Measurements from ENCODE around the gene VASN.

VASN gene

DNA sequence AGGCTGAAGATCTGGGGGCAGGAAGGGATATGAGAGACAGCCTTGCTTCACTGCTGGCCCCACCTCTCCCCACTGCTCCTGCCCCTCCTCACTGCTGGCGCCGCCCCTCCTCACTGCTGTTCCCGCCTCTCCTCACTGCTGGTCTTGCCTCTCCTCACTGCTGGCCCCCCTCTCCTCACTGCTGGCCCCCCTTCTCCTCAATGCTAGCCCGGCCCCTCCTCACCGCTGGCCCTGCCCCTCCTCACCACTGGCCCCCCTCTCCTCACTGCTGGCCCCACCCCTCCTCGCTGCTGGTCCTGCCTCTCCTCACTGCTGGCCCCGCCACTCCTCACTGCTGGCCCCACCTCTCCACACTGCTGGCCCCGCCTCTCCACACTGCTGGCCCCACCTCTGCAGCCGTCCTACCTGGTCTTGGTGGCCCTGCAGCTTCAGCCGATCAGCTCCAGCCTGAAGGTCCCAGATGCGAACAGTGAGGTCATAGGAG is 11.1 kb upstream of the VASN start:
- Histone ChIP-seq H2BK12ac (ENCODE audit: low read length) (no peak overlapping the region), H3K36me3 (replicated peaks in 1 of 2; ENCODE audit: control insufficient read depth in 2 of 2, insufficient read depth in 2 of 2, low read length in 2 of 2) (no peaks in the 10 kb centered on the region), H2AFZ (ENCODE audit: low read length) (no peak overlapping the region), H3K23ac (ENCODE audit: low read depth, low read length, poor library complexity) (no peak overlapping the region), H4K91ac (ENCODE audit: low read depth, low read length, poor library complexity) (no peak overlapping the region), H3K4me2 (ENCODE audit: insufficient read depth, low read length, poor library complexity, severe bottlenecking) (no peak overlapping the region), H2BK5ac (ENCODE audit: low read length) (peak overlapping the region; percentile 75), H4K8ac (ENCODE audit: low read depth, low read length) (no peak overlapping the region), H3K27ac (replicated peaks; ENCODE audit: low read length) (peak overlapping the region; percentile 32), H2BK120ac (ENCODE audit: low read depth, low read length) (no peak overlapping the region), H3K9ac (ENCODE audit: low read depth, low read length, poor library complexity) (no peak overlapping the region), H2BK15ac (ENCODE audit: low read length) (no peak overlapping the region), H3K79me1 (ENCODE audit: low read depth, low read length) (no peaks in the 10 kb centered on the region), H3K18ac (ENCODE audit: low read length) (peak overlapping the region; percentile 85), H3K4me3 (ENCODE audit: low read length in 2 of 2) (no peak overlapping the region), H3K4me1 (ENCODE audit: control insufficient read depth in 2 of 2, insufficient read depth in 1 of 2, low read depth in 1 of 2, low read length in 2 of 2) (peaks cover 0 to 1% of the 10 kb centered on the region in 2 donors), H3K14ac (ENCODE audit: low read length) (peak overlapping the region; percentile 71), H3K27me3 (ENCODE audit: control insufficient read depth in 3 of 3, insufficient read depth in 3 of 3, low read depth in 1 of 3, low read length in 3 of 3) (no peaks in the 10 kb centered on the region), H3K9me3 (replicated peaks in 1 of 2; ENCODE audit: control insufficient read depth in 2 of 2, insufficient read depth in 1 of 2, low read depth in 1 of 2, low read length in 2 of 2) (no peaks in the 10 kb centered on the region), H3K4ac (ENCODE audit: low read length) (no peak overlapping the region), H2AK5ac (ENCODE audit: low read depth, low read length) (peak overlapping the region; percentile 75)
- DNase-seq (ENCODE audit: low spot score) = no peak
- WGBS, 2 donors (ENCODE audit: extremely low coverage in 2 of 2, insufficient read length in 2 of 2, insufficient replicate concordance in 1 of 2) = no CpG with 5 or more reads among the region's 11 CpGs

DNA sequence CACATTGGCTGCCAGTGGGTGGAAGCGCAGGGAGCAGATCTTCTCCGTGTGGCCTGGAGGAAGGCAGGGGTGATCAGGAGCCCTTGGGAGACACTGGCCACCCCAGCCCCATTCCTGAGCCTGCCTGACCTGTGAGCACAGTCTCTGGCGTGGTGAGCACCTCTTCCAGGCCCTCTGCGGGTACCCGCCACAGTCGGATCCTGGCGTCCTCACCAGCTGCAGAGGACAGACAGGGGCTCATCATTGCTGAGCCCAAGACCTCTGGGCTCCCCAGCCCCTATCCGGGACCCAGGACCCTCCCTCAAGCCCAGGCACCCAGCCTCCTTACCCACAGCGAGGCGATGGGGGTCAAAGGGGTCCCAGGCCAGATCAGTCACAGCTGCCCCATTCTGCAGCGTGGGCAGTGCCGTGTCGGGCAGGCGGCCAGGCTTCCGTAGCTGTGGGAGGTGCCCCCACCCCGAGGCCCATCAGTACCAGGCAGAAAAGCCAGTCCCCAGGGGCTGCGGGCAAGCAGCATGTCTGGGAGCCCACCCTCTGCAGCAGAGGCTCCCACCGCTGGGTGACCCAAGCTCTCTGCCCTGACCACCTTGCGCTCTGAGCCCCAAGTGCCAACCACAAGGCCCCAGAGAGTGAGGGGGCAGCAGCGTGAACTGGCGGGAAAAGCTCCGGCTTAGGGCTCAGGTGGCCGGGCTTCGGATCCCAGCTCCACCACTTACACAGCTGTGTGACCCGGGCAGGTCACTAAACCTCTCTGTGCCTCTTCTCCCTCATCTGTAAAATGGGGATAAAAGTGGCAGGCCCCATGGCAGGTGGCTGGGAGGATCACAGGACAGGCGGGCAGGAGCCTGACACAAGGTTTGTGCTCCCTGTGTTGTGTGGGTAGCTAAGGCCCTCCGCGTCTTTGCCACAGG is 10.4 kb upstream of the VASN start:
- peak overlapping the region; percentile 73 for H2BK12ac ChIP-seq (ENCODE audit: low read length)
- peaks cover 1% of the 10 kb centered on the region in 2 donors for H3K4me1 ChIP-seq (ENCODE audit: control insufficient read depth in 2 of 2, insufficient read depth in 1 of 2, low read depth in 1 of 2, low read length in 2 of 2)
- peak overlapping the region; percentile 44 for H3K9ac ChIP-seq (ENCODE audit: low read depth, low read length, poor library complexity)
- peak overlapping the region; percentile 75 for H2BK5ac ChIP-seq (ENCODE audit: low read length)
- H3K18ac ChIP-seq (ENCODE audit: low read length) = peak overlapping the region; percentile 85
- H2BK15ac ChIP-seq (ENCODE audit: low read length) = peak overlapping the region; percentile 67
- no peak overlapping the region for H3K4me3 ChIP-seq (ENCODE audit: low read length in 2 of 2)
- H3K27ac ChIP-seq (replicated peaks; ENCODE audit: low read length) = peak overlapping the region; percentile 32
- no peak overlapping the region for H3K4me2 ChIP-seq (ENCODE audit: insufficient read depth, low read length, poor library complexity, severe bottlenecking)
- H3K4ac ChIP-seq (ENCODE audit: low read length) = peak overlapping the region; percentile 66
- H4K8ac ChIP-seq (ENCODE audit: low read depth, low read length) = peak overlapping the region; percentile 82
- H2AK5ac ChIP-seq (ENCODE audit: low read depth, low read length) = peak overlapping the region; percentile 75
- peak overlapping the region; percentile 43 for H4K91ac ChIP-seq (ENCODE audit: low read depth, low read length, poor library complexity)
- H3K9me3 ChIP-seq (replicated peaks in 1 of 2; ENCODE audit: control insufficient read depth in 2 of 2, insufficient read depth in 1 of 2, low read depth in 1 of 2, low read length in 2 of 2) = no peaks in the 10 kb centered on the region
- WGBS, 2 donors (ENCODE audit: extremely low coverage in 2 of 2, insufficient read length in 2 of 2, insufficient replicate concordance in 1 of 2) = no CpG with 5 or more reads among the region's 28 CpGs
- H2AFZ ChIP-seq (ENCODE audit: low read length) = no peak overlapping the region
- DNase-seq (ENCODE audit: low spot score) = no peak
- peak overlapping the region; percentile 43 for H3K23ac ChIP-seq (ENCODE audit: low read depth, low read length, poor library complexity)
- no peaks in the 10 kb centered on the region for H3K79me1 ChIP-seq (ENCODE audit: low read depth, low read length)
- H3K14ac ChIP-seq (ENCODE audit: low read length) = peak overlapping the region; percentile 71
- H3K36me3 ChIP-seq (replicated peaks in 1 of 2; ENCODE audit: control insufficient read depth in 2 of 2, insufficient read depth in 2 of 2, low read length in 2 of 2) = no peaks in the 10 kb centered on the region
- H3K27me3 ChIP-seq (ENCODE audit: control insufficient read depth in 3 of 3, insufficient read depth in 3 of 3, low read depth in 1 of 3, low read length in 3 of 3) = no peaks in the 10 kb centered on the region
- H2BK120ac ChIP-seq (ENCODE audit: low read depth, low read length) = no peak overlapping the region

DNA sequence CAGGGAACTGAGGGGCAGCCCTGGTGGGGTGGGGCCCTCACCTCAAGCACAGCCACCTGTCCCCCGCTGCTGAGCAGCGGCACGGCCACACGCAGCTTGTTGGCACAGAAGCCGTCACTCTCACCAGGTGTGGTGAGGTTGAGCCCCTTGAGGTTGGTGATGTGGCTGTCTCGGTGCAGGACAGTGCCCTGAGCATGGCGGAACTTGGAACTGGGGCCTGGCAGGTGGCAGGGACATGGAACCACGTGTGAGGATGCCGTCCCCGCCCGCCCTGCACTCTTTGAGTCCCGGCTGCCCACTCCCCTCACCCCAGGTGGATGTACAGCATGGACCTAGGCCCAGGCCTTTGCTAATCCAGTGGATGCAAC is 9.7 kb upstream of the VASN start:
- Histone ChIP-seq H2BK12ac (ENCODE audit: low read length) (peak overlapping the region; percentile 73), H3K9ac (ENCODE audit: low read depth, low read length, poor library complexity) (no peak overlapping the region), H3K36me3 (replicated peaks in 1 of 2; ENCODE audit: control insufficient read depth in 2 of 2, insufficient read depth in 2 of 2, low read length in 2 of 2) (no peaks in the 10 kb centered on the region), H3K27ac (replicated peaks; ENCODE audit: low read length) (no peak overlapping the region), H3K4me3 (ENCODE audit: low read length in 2 of 2) (no peak overlapping the region), H2BK5ac (ENCODE audit: low read length) (no peak overlapping the region), H3K23ac (ENCODE audit: low read depth, low read length, poor library complexity) (peak overlapping the region; percentile 43), H3K27me3 (ENCODE audit: control insufficient read depth in 3 of 3, insufficient read depth in 3 of 3, low read depth in 1 of 3, low read length in 3 of 3) (no peaks in the 10 kb centered on the region), H2AFZ (ENCODE audit: low read length) (no peak overlapping the region), H2AK5ac (ENCODE audit: low read depth, low read length) (peak overlapping the region; percentile 63), H2BK15ac (ENCODE audit: low read length) (peak overlapping the region; percentile 26), H3K14ac (ENCODE audit: low read length) (peak overlapping the region; percentile 82), H3K4me2 (ENCODE audit: insufficient read depth, low read length, poor library complexity, severe bottlenecking) (no peak overlapping the region), H2BK120ac (ENCODE audit: low read depth, low read length) (no peak overlapping the region), H3K4me1 (ENCODE audit: control insufficient read depth in 2 of 2, insufficient read depth in 1 of 2, low read depth in 1 of 2, low read length in 2 of 2) (peaks cover 3 to 6% of the 10 kb centered on the region in 2 donors), H4K91ac (ENCODE audit: low read depth, low read length, poor library complexity) (no peak overlapping the region), H3K9me3 (replicated peaks in 1 of 2; ENCODE audit: control insufficient read depth in 2 of 2, insufficient read depth in 1 of 2, low read depth in 1 of 2, low read length in 2 of 2) (no peaks in the 10 kb centered on the region), H4K8ac (ENCODE audit: low read depth, low read length) (no peak overlapping the region), H3K4ac (ENCODE audit: low read length) (no peak overlapping the region), H3K79me1 (ENCODE audit: low read depth, low read length) (no peaks in the 10 kb centered on the region), H3K18ac (ENCODE audit: low read length) (no peak overlapping the region)
- WGBS, 2 donors (ENCODE audit: extremely low coverage in 2 of 2, insufficient read length in 2 of 2, insufficient replicate concordance in 1 of 2) = no CpG with 5 or more reads among the region's 12 CpGs
- DNase-seq (ENCODE audit: low spot score) = no peak

DNA sequence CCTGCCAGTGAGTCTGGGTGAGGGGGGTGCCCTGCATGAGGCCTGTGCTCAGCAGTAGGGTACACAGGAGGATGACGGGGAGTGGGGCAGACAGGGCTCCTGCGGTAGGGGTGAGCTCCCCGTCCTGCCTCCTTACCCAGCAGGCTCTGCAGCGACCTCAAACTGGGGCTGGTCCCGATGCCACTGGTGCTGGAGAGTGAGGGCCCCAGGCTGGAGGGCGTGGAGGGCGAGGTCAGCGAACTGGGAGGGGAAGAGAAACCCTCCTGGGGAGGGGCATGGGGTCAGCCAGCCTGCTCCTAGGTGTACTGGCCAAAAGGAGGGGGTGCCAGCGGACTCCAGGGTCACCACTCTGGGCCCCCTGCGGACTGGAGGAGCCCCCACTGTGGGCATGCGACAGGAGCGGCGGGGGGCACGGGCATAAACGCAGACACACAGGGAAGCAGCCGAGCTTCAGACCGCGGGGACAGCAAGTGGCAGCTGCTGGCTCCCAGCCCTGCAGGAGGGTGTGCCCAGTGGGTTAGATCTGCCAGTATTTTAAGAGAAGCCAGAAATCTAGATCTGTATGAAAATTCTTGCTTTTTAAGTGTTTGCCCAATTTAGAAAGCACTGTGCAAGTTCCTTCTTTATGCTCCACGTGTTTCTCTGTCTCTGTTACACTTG is 9.0 kb upstream of the VASN start:
- no peaks in the 10 kb centered on the region for H3K9me3 ChIP-seq (replicated peaks in 1 of 2; ENCODE audit: control insufficient read depth in 2 of 2, insufficient read depth in 1 of 2, low read depth in 1 of 2, low read length in 2 of 2)
- no peaks in the 10 kb centered on the region for H3K36me3 ChIP-seq (replicated peaks in 1 of 2; ENCODE audit: control insufficient read depth in 2 of 2, insufficient read depth in 2 of 2, low read length in 2 of 2)
- no peak overlapping the region for H4K8ac ChIP-seq (ENCODE audit: low read depth, low read length)
- H2BK15ac ChIP-seq (ENCODE audit: low read length) = peak overlapping the region; percentile 58
- peak overlapping the region; percentile 63 for H2AK5ac ChIP-seq (ENCODE audit: low read depth, low read length)
- H3K4me3 ChIP-seq (ENCODE audit: low read length in 2 of 2) = no peak overlapping the region
- H3K23ac ChIP-seq (ENCODE audit: low read depth, low read length, poor library complexity) = no peak overlapping the region
- no peaks in the 10 kb centered on the region for H3K79me1 ChIP-seq (ENCODE audit: low read depth, low read length)
- H4K91ac ChIP-seq (ENCODE audit: low read depth, low read length, poor library complexity) = no peak overlapping the region
- peaks cover 3 to 8% of the 10 kb centered on the region in 2 donors for H3K4me1 ChIP-seq (ENCODE audit: control insufficient read depth in 2 of 2, insufficient read depth in 1 of 2, low read depth in 1 of 2, low read length in 2 of 2)
- no CpG with 5 or more reads among the region's 19 CpGs for WGBS, 2 donors (ENCODE audit: extremely low coverage in 2 of 2, insufficient read length in 2 of 2, insufficient replicate concordance in 1 of 2)
- no peak overlapping the region for H2BK12ac ChIP-seq (ENCODE audit: low read length)
- no peak overlapping the region for H3K4me2 ChIP-seq (ENCODE audit: insufficient read depth, low read length, poor library complexity, severe bottlenecking)
- H3K18ac ChIP-seq (ENCODE audit: low read length) = no peak overlapping the region
- H3K27ac ChIP-seq (replicated peaks; ENCODE audit: low read length) = no peak overlapping the region
- DNase-seq (ENCODE audit: low spot score) = no peak
- H2AFZ ChIP-seq (ENCODE audit: low read length) = no peak overlapping the region
- H3K9ac ChIP-seq (ENCODE audit: low read depth, low read length, poor library complexity) = peak overlapping the region; percentile 44
- no peak overlapping the region for H3K4ac ChIP-seq (ENCODE audit: low read length)
- no peak overlapping the region for H2BK5ac ChIP-seq (ENCODE audit: low read length)
- no peak overlapping the region for H2BK120ac ChIP-seq (ENCODE audit: low read depth, low read length)
- peak overlapping the region; percentile 21 for H3K14ac ChIP-seq (ENCODE audit: low read length)
- no peaks in the 10 kb centered on the region for H3K27me3 ChIP-seq (ENCODE audit: control insufficient read depth in 3 of 3, insufficient read depth in 3 of 3, low read depth in 1 of 3, low read length in 3 of 3)
